A673 (cell line): ENCODE results near the gene ST7. TPM values are rescaled to one million over a fixed set of nuclear protein-coding genes. Genes with fewer than 3 reads are reported as not detected.

Experiments
- BruUV-seq: library from RNA; stranded (reverse); fragments of 400-500 nt; replicated peaks from 2 replicates; lab custom pipeline; 2021; lab: Mats Ljungman, UMichigan
- CTCF ChIA-PET: fragments of 300-600 bp; sonication (Branson Sonifier 250); formaldehyde crosslinking; loops from one replicate; lab custom pipeline; 2022; ENCODE audit warnings: antibody characterized with exemption; lab: Charles Lee
- POLR2A ChIA-PET: fragments of 300-600 bp; sonication (Branson Sonifier 250); formaldehyde crosslinking; loops from one replicate; lab custom pipeline; 2022; ENCODE audit warnings: antibody characterized with exemption; ENCODE audit not compliant: low non-redundant PET; lab: Charles Lee
- DNase-seq: peaks from one replicate; pipeline ENCODE4 v3.0.0-alpha.2; 2015; ENCODE audit warnings: low spot score
- H3K27ac ChIP-seq: fragments of 200-600 bp; sonication (generic); 2 replicates; pipeline ENCODE4 v1.5.1; 2016; ENCODE audit warnings: mixed run types, low read depth, mild to moderate bottlenecking, mixed read lengths, antibody characterized with exemption, low read length; ENCODE audit not compliant: poor library complexity, severe bottlenecking
- H3K27me3 ChIP-seq: fragments of 200-600 bp; sonication (generic); replicated peaks from 2 replicates; pipeline ENCODE4 v1.6.1; 2017; ENCODE audit warnings: mixed run types, low read depth, mild to moderate bottlenecking, mixed read lengths, antibody characterized with exemption, low read length; ENCODE audit not compliant: insufficient read depth, poor library complexity
- H3K36me3 ChIP-seq: fragments of 200-600 bp; sonication (generic); 2 replicates; pipeline ENCODE4 v1.6.1; 2016; ENCODE audit warnings: mixed run types, mild to moderate bottlenecking, mixed read lengths, antibody characterized with exemption, low read length; ENCODE audit not compliant: insufficient read depth, poor library complexity, severe bottlenecking
- H3K4me1 ChIP-seq: fragments of 200-600 bp; sonication (generic); 2 replicates; pipeline ENCODE4 v1.6.1; 2017; ENCODE audit warnings: mixed run types, mild to moderate bottlenecking, mixed read lengths, antibody characterized with exemption, low read length; ENCODE audit not compliant: insufficient read depth, poor library complexity, severe bottlenecking
- H3K4me3 ChIP-seq: fragments of 200-600 bp; sonication (generic); 2 replicates; pipeline ENCODE4 v1.5.1; 2016; ENCODE audit warnings: low read depth, mixed run types, mild to moderate bottlenecking, mixed read lengths, low read length; ENCODE audit not compliant: poor library complexity, severe bottlenecking
- H3K9me3 ChIP-seq: fragments of 200-600 bp; sonication (generic); 2 replicates; pipeline ENCODE4 v1.6.1; 2016; ENCODE audit warnings: mixed run types, low read depth, mild to moderate bottlenecking, mixed read lengths, antibody characterized with exemption, low read length; ENCODE audit not compliant: poor library complexity, severe bottlenecking
- EZH2 ChIP-seq: fragments of 200-600 bp; sonication (generic); IDR thresholded peaks from 2 replicates; pipeline ENCODE4 v1.6.1; 2017; ENCODE audit warnings: borderline replicate concordance, low read depth, mild to moderate bottlenecking, mixed read lengths, antibody characterized with exemption, low read length; ENCODE audit not compliant: poor library complexity, severe bottlenecking
- intact Hi-C: fragments of 100-400 bp; cut with micrococcal nuclease; formaldehyde crosslinking; loops from one replicate; pipeline ENCODE4 v1.10.0; 2022; ENCODE audit not compliant: unreplicated experiment
- total RNA-seq: library from RNA; stranded (reverse); gene quantifications from 2 replicates; pipeline ENCODE4 v1.2.3, GENCODE V29; 2021
- TF ChIP-seq, protein P1 (sequence below): fragments of 300-800, 200-600 bp; sonication (generic); conservative IDR thresholded peaks from 2 replicates; pipeline ENCODE4 v1.5.1; 2017; ENCODE audit warnings: low read depth, mild to moderate bottlenecking, antibody characterized with exemption, low read length, moderate library complexity, mixed read lengths

Gene ST7
- total RNA-seq, 1 experiment from 2014 or later = 24.3 TPM

DNA sequence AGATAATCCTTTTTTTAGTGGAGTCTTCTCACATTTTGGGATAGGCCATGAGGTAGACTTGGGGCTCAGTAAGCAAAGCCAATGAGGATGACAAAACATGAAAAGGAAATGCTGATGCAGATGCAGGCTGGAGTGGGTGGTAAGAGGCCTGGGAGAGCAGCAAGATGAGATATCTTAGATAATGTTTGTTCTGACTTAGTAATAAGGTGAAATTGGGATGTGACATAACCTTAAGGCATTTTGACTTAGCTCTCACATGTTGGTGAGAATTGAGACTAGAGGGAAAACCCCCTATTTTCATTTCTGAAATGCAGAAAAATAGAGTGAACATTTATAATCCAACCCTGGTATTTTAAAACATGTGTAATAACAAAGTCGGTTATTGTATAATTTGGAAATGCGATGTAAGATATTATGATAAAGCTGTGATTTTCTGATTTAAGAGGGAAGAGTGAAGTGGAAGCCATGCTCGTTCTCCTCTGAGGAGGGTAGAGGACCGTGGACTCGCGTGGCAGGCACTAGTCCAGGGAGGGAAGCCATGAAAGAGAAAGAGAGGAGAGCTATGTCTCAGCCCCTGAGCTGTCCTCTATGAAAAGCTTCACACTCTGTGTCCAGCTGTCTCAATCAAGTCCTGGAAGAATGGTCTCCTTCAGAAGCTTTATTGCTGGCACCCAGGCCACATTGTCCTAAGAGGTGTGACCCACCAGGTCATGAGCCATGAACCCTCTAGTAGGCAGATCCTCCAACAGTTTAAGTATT, 57.3 kb downstream of the ST7 start:
- ChIA-PET POLR2A (no interaction called here), CTCF (no interaction called here)
- Histone ChIP-seq H3K9me3 (no peaks in the 10 kb centered on the region), H3K4me3 (no peak overlapping the region), H3K27me3 (no peaks in the 10 kb centered on the region), H3K27ac (no peak overlapping the region), H3K36me3 (no peaks in the 10 kb centered on the region), H3K4me1 (peaks cover 21% of the 10 kb centered on the region)
- DNase-seq = no peak
- TF ChIP-seq, protein P1, sequence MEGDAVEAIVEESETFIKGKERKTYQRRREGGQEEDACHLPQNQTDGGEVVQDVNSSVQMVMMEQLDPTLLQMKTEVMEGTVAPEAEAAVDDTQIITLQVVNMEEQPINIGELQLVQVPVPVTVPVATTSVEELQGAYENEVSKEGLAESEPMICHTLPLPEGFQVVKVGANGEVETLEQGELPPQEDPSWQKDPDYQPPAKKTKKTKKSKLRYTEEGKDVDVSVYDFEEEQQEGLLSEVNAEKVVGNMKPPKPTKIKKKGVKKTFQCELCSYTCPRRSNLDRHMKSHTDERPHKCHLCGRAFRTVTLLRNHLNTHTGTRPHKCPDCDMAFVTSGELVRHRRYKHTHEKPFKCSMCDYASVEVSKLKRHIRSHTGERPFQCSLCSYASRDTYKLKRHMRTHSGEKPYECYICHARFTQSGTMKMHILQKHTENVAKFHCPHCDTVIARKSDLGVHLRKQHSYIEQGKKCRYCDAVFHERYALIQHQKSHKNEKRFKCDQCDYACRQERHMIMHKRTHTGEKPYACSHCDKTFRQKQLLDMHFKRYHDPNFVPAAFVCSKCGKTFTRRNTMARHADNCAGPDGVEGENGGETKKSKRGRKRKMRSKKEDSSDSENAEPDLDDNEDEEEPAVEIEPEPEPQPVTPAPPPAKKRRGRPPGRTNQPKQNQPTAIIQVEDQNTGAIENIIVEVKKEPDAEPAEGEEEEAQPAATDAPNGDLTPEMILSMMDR = no peak
- TF ChIP-seq EZH2 = no peak
- no TSS peak for BruUV-seq
- intact Hi-C loops = no loop called here

- no peak for DNase-seq
- CTCF ChIA-PET = no interaction called here
- intact Hi-C loops = no loop called here
- H3K9me3 ChIP-seq = no peaks in the 10 kb centered on the region
- POLR2A ChIA-PET = no interaction called here
- H3K27ac ChIP-seq = no peak overlapping the region
- H3K4me3 ChIP-seq = no peak overlapping the region
- BruUV-seq = no TSS peak
- H3K27me3 ChIP-seq = no peaks in the 10 kb centered on the region
- TF ChIP-seq, protein P1 = no peak
- no peak for TF ChIP-seq EZH2
- H3K36me3 ChIP-seq = no peaks in the 10 kb centered on the region
- H3K4me1 ChIP-seq = peaks cover 27% of the 10 kb centered on the region
These were observed 58.3 kb downstream of the ST7 start for GRCh38 chr7:117011419-117012260.

DNA sequence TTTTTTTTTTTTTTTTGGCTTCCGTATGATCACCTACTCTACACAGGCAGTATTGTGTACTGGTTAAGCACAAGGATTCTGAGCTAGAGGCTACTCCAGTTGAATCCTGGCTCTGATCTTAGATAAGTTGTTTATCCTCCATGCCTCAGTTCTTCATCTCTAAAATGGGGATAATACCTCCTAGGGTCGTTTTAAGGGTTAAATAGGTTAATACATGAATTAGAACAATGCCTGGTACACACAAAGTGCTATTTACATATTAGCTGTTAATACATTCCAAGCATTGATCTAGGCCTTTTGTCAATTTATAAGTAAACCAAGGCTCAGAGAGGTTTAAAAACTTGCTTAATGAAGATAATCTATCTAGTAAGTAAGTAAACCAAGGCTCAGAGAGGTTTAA, 59.0 kb downstream of the ST7 start:
- no peak for DNase-seq
- H3K36me3 ChIP-seq = no peaks in the 10 kb centered on the region
- ChIA-PET POLR2A (no interaction called here), CTCF (no interaction called here)
- H3K4me3 ChIP-seq = no peak overlapping the region
- intact Hi-C loops = no loop called here
- no peaks in the 10 kb centered on the region for H3K27me3 ChIP-seq
- H3K27ac ChIP-seq = no peak overlapping the region
- no peak for TF ChIP-seq EZH2
- TF ChIP-seq, protein P1 = no peak
- no peaks in the 10 kb centered on the region for H3K9me3 ChIP-seq
- BruUV-seq = no TSS peak
- H3K4me1 ChIP-seq = peaks cover 27% of the 10 kb centered on the region
